HFFc6 (cell line): Measurements from ENCODE around the gene SPHK2. TPM values are rescaled to one million over a fixed set of nuclear protein-coding genes. Genes with fewer than 3 reads are reported as not detected.
"Not testable (repeated sequence)": the region's sequence is repeated elsewhere in the genome, so short reads cannot be mapped to it uniquely, and the experiment has no call there.

Experiments used
- DNase-seq: peaks from one replicate; pipeline ENCODE4 v3.0.0-alpha.2; 2018
- H3K27ac Mint-ChIP-seq: 2 replicates; pipeline ENCODE4 v1.8.0; 2020; ENCODE audit warnings: mild to moderate bottlenecking, mixed read lengths
- H3K27me3 Mint-ChIP-seq: 2 replicates; pipeline ENCODE4 v1.8.0; 2021; ENCODE audit warnings: mild to moderate bottlenecking, moderate library complexity, mixed read lengths; ENCODE audit not compliant: insufficient read depth
- H3K36me3 Mint-ChIP-seq: 2 replicates; pipeline ENCODE4 v1.8.0; 2021; ENCODE audit warnings: low read depth, mixed read lengths
- H3K4me1 Mint-ChIP-seq: 2 replicates; pipeline ENCODE4 v1.8.0; 2020; ENCODE audit warnings: low read depth, mixed read lengths
- H3K4me3 Mint-ChIP-seq: 2 replicates; pipeline ENCODE4 v1.8.0; 2020; ENCODE audit warnings: mild to moderate bottlenecking, moderate library complexity, mixed read lengths
- H3K9me3 Mint-ChIP-seq: 2 replicates; pipeline ENCODE4 v1.8.0; 2020; ENCODE audit warnings: mild to moderate bottlenecking, mixed read lengths
- total RNA-seq, 6 experiments: library from RNA; stranded (reverse); fragmentation: NEBNext Ultra II Directional; extraction: Animal tissue kit (Norgen Biotek cat#: 25700); gene quantifications; 2 replicates in 1 of 6; 3 replicates in 5 of 6; pipeline ENCODE4 v1.2.3, GENCODE V29; 2021
- TF ChIP-seq, protein P1 (sequence below): fragments of 200-600 bp; sonication (generic); IDR thresholded peaks from 2 replicates; pipeline ENCODE4 v1.5.0; 2021; ENCODE audit warnings: antibody characterized with exemption, mild to moderate bottlenecking

SPHK2 gene
- total RNA-seq, 6 experiments from 2014 or later: 20.1 to 34.0 (median 23.4) TPM

DNA sequence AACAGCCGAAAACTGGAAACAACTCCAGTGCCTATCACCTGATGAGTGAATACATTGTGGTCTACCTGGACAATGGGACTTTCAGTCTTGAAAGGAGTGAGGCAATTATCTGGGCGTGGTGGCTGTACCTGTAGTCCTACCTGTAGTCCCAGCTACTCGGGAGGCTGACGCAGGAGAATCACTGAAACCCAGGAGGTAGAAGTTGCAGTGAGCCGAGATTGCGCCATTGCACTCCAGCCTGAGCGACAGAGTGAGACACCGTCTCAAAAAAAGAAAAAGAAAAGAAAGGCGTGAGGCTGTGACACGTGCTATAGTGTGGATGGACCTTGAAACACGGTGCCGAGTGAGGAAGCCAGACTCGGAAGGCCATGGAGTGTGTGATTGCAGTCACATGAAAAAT, 57.6 kb downstream of the SPHK2 start:
- no peak overlapping the region for H3K4me3 Mint-ChIP-seq
- no peaks in the 10 kb centered on the region for H3K36me3 Mint-ChIP-seq
- peaks cover 8% of the 10 kb centered on the region; the same call in 1 of the 2 replicates for H3K4me1 Mint-ChIP-seq
- DNase-seq: no peak
- no peaks in the 10 kb centered on the region for H3K9me3 Mint-ChIP-seq
- TF ChIP-seq, protein P1, sequence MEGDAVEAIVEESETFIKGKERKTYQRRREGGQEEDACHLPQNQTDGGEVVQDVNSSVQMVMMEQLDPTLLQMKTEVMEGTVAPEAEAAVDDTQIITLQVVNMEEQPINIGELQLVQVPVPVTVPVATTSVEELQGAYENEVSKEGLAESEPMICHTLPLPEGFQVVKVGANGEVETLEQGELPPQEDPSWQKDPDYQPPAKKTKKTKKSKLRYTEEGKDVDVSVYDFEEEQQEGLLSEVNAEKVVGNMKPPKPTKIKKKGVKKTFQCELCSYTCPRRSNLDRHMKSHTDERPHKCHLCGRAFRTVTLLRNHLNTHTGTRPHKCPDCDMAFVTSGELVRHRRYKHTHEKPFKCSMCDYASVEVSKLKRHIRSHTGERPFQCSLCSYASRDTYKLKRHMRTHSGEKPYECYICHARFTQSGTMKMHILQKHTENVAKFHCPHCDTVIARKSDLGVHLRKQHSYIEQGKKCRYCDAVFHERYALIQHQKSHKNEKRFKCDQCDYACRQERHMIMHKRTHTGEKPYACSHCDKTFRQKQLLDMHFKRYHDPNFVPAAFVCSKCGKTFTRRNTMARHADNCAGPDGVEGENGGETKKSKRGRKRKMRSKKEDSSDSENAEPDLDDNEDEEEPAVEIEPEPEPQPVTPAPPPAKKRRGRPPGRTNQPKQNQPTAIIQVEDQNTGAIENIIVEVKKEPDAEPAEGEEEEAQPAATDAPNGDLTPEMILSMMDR: no peak
- no peak overlapping the region for H3K27ac Mint-ChIP-seq
- H3K27me3 Mint-ChIP-seq: peaks cover 11% of the 10 kb centered on the region

DNA sequence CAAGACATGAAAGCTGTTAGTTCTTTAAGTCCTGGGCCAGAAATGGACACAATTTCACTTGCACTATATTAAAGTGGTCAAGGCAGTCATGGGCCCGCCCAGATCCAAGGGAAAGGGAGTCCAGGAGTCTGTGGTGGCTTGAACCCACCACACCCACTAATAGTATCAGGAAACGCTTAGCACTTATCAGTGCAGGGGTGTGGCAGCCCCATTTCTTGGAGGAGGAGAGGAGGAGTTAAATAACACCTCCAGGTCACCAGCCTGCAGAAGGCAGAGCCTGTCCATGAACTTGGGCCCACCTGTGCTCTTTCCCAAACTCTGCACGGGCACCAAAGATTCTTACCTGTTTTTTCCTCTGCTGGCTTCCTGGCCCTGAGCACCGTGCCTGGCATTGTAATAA, 58.9 kb downstream of the SPHK2 start:
- Mint-ChIP-seq H3K4me3 (no peak overlapping the region), H3K27ac (no peak overlapping the region), H3K27me3 (peaks cover 10% of the 10 kb centered on the region), H3K9me3 (no peaks in the 10 kb centered on the region), H3K4me1 (peaks cover 8% of the 10 kb centered on the region; the same call in 1 of the 2 replicates), H3K36me3 (no peaks in the 10 kb centered on the region)
- TF ChIP-seq, protein P1: no peak
- DNase-seq: no peak

DNA sequence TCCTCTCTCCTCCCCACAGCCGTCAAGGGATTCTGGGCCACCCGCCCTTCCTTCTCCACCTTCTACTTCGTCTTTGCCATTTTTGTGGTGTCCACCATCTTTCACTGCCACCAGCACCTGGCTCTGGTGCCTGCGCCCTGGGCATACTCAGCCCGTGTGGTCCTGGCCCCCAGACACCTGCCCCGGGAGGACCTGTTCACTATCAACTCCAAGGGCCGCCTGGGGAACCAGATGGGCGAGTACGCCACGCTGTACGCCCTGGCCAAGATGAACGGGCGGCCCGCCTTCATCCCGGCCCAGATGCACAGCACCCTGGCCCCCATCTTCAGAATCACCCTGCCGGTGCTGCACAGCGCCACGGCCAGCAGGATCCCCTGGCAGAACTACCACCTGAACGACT, 60.7 kb downstream of the SPHK2 start:
- not testable (repeated sequence) for H3K9me3 Mint-ChIP-seq, H3K27ac Mint-ChIP-seq, H3K36me3 Mint-ChIP-seq, H3K4me1 Mint-ChIP-seq, DNase-seq, H3K4me3 Mint-ChIP-seq
- H3K27me3 Mint-ChIP-seq: peaks cover 11% of the 10 kb centered on the region

Other genes with a start within 250 kb of the SPHK2 start
- 100 to 1,000 TPM; 354 to 455 (median 395) TPM for gene KDELR1, start 228.0 kb upstream of the SPHK2 start, total RNA-seq
- 1 to 10 TPM; 2.8 to 4.4 (median 3.1) TPM for gene GRIN2D, start 225.8 kb upstream of the SPHK2 start, total RNA-seq
- 10 to 100 TPM; 36.2 to 53.5 (median 41.7) TPM for gene GRWD1, start 173.5 kb upstream of the SPHK2 start, total RNA-seq
- gene KCNJ14, start 163.9 kb upstream of the SPHK2 start, total RNA-seq: under 1 TPM; 0.33 to 0.90 (median 0.51) TPM
- gene CYTH2, start 150.1 kb upstream of the SPHK2 start, total RNA-seq: 10 to 100 TPM; 46.2 to 49.5 (median 47.1) TPM
- gene LMTK3, start 107.7 kb upstream of the SPHK2 start, total RNA-seq: under 1 TPM; 0.21 to 0.88 (median 0.60) TPM
- gene SULT2B1, start 67.3 kb upstream of the SPHK2 start, total RNA-seq: under 1 TPM in 1 of 6 experiments, not detected in 5; 0.33 TPM
- not detected for gene SPACA4, start 12.8 kb upstream of the SPHK2 start, total RNA-seq
- gene FAM83E, start 4.4 kb upstream of the SPHK2 start, total RNA-seq: under 1 TPM; 0.23 to 0.99 (median 0.54) TPM
- gene RPL18, start 328 bp upstream of the SPHK2 start, total RNA-seq: 1,000 to 10,000 TPM; 1,359 to 1,448 (median 1,407) TPM
- gene DBP, start 17.9 kb downstream of the SPHK2 start, total RNA-seq: 1 to 10 TPM; 3.8 to 5.7 (median 4.4) TPM
- gene CA11, start 26.7 kb downstream of the SPHK2 start, total RNA-seq: 1 to 10 TPM in 4 of 6 experiments, under 1 TPM in 2; 0.53 to 2.5 (median 1.4) TPM
- gene NTN5, start 53.5 kb downstream of the SPHK2 start, total RNA-seq: under 1 TPM in 4 of 6 experiments, not detected in 2; 0.12 to 0.23 (median 0.18) TPM
- not detected for gene FUT2, start 76.5 kb downstream of the SPHK2 start, total RNA-seq
- gene MAMSTR, start 100.2 kb downstream of the SPHK2 start, total RNA-seq: 1 to 10 TPM; 2.7 to 4.5 (median 3.0) TPM
- under 1 TPM in 1 of 6 experiments, not detected in 5; 0.07 TPM for gene RASIP1, start 121.1 kb downstream of the SPHK2 start, total RNA-seq
- gene IZUMO1, start 127.4 kb downstream of the SPHK2 start, total RNA-seq: not detected
- gene FUT1, start 133.1 kb downstream of the SPHK2 start, total RNA-seq: under 1 TPM in 3 of 6 experiments, not detected in 3; 0.05 to 0.06 (median 0.05) TPM
- gene FGF21, start 136.0 kb downstream of the SPHK2 start, total RNA-seq: not detected
- 10 to 100 TPM; 31.3 to 41.2 (median 34.0) TPM for gene BCAT2, start 191.5 kb downstream of the SPHK2 start, total RNA-seq
- 1 to 10 TPM; 2.9 to 10.0 (median 8.9) TPM for gene HSD17B14, start 217.0 kb downstream of the SPHK2 start, total RNA-seq
- gene PLEKHA4, start 249.1 kb downstream of the SPHK2 start, total RNA-seq: 10 to 100 TPM in 4 of 6 experiments, 1 to 10 TPM in 2; 7.7 to 15.1 (median 13.2) TPM